Measurements from ENCODE around the gene PLXDC1.
A peak's percentile ranks its signal among the peaks of the same experiment; 100 is the strongest.

PLXDC1 gene

DNA sequence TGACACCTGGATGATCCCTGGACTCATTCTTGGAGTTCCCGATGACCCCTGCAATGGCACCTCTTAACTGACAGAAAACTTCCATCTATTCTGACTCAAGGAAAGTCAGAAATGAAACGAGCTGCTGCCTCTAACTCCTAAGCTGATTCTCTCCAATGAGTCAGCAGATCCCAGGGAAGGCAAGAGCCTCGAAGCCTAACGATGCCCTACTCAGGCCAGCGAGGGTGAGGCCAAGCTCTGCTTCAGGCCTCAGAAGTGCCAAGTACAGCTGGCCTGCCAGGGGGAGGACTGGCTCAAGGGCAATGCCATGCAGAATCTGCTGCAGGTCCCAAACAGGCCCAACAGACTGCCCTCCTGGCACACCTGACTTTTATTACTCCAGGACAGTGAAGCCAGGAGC lies 36.3 kb downstream of the PLXDC1 start:
- TF ChIP-seq, protein P1, sequence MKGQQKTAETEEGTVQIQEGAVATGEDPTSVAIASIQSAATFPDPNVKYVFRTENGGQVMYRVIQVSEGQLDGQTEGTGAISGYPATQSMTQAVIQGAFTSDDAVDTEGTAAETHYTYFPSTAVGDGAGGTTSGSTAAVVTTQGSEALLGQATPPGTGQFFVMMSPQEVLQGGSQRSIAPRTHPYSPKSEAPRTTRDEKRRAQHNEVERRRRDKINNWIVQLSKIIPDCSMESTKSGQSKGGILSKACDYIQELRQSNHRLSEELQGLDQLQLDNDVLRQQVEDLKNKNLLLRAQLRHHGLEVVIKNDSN (IDR thresholded peaks at IDR 0.05): no peak
- no peak for TF ChIP-seq YY1 (IDR thresholded peaks at IDR 0.05; ENCODE audit: low read depth)
- no peak for TF ChIP-seq FOXM1 (IDR thresholded peaks at IDR 0.05; ENCODE audit: borderline replicate concordance, low read depth)
- no peak for TF ChIP-seq CEBPB (IDR thresholded peaks at IDR 0.05)
- TF ChIP-seq EGR1 (IDR thresholded peaks at IDR 0.05): no peak

GRCh38 chr17:39114723-39115122 lies 36.7 kb downstream of the PLXDC1 start:
- TF ChIP-seq CREB1 (IDR thresholded peaks at IDR 0.05; ENCODE audit: low read depth): no peak

DNA sequence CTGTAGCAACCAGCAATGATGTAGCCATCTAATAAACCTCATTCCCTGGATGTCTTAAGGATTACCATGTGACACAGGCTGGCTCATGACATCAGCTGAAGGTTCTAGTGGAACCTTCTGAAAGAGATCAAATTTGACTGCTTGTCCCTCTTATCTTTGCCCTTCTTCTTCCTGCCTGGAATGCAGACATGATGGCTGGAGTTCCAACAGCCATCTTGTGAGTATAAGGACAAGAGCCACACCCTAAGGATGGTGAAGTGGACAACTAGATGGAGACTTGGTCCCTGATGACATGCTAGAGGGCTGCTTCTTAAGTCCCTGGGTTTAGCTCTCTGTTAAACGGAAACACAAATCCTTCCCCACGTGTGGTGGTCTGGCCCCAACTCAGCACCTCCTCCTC lies 37.6 kb downstream of the PLXDC1 start:
- TF ChIP-seq EP300 (IDR thresholded peaks at IDR 0.05; ENCODE audit: borderline replicate concordance) (no peak), TAF1 (IDR thresholded peaks at IDR 0.05; ENCODE audit: low read depth) (no peak), RAD21 (IDR thresholded peaks at IDR 0.05; ENCODE audit: low read depth) (no peak), FOXM1 (IDR thresholded peaks at IDR 0.05; ENCODE audit: borderline replicate concordance, low read depth) (no peak)

DNA sequence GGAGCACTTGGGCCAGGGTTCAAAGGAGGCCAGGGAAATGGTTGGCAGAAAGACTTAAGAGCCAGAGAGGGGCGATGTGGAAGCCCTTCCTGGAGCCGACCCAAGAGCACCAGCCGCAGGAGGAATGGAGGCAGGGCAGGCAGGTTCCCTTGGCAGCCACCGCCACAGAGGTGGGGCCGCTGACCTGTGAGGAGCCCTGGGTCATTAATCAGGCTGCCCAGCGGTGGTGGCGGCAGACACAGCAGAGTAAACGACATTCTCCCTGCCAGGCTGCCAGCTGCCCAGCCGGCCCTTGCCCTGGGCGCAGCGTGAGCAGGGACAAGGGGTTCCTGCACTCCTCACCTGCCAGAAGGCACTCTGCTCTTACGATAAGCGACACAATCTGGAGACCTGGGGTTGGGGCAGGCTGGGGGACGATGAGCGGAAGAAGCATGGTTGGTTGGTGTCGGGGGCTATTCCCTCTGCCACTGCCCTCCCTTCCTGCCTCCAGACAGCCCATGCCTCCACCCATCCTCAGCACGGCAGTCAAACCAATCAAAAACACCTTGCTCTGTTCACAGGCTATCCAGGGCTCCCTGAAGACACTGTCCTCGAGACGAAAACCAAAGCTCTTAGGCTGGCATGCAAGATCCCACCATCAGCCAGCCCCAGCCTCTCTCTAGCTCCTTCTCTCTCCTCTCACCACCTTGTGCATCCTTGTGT lies 40.9 kb downstream of the PLXDC1 start:
- TF ChIP-seq, protein P1 (IDR thresholded peaks at IDR 0.05): no peak
- TF ChIP-seq TAF1 (IDR thresholded peaks at IDR 0.05; ENCODE audit: low read depth) (no peak), REST (IDR thresholded peaks at IDR 0.05; ENCODE audit: low read depth) (no peak), TEAD4 (IDR thresholded peaks at IDR 0.05) (0 out of 2 replicates have a peak, but pooled peaks have one; percentile 3), EGR1 (IDR thresholded peaks at IDR 0.05) (no peak), TCF12 (IDR thresholded peaks at IDR 0.05; ENCODE audit: low read depth) (peak; percentile 51; the same call in 1 of the 2 replicates), NFIC (IDR thresholded peaks at IDR 0.05) (peak; percentile 75), EP300 (IDR thresholded peaks at IDR 0.05; ENCODE audit: borderline replicate concordance) (peak; percentile 37; the same call in 1 of the 2 replicates)
- TF ChIP-seq, protein P2, sequence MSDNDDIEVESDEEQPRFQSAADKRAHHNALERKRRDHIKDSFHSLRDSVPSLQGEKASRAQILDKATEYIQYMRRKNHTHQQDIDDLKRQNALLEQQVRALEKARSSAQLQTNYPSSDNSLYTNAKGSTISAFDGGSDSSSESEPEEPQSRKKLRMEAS (IDR thresholded peaks at IDR 0.05): peak; percentile 62

- TF ChIP-seq TCF12 (IDR thresholded peaks at IDR 0.05; ENCODE audit: low read depth) (no peak), YY1 (IDR thresholded peaks at IDR 0.05; ENCODE audit: low read depth) (no peak), FOXM1 (IDR thresholded peaks at IDR 0.05; ENCODE audit: borderline replicate concordance, low read depth) (no peak), REST (IDR thresholded peaks at IDR 0.05; ENCODE audit: low read depth) (no peak), EP300 (IDR thresholded peaks at IDR 0.05; ENCODE audit: borderline replicate concordance) (no peak), NFIC (IDR thresholded peaks at IDR 0.05) (no peak), CREB1 (IDR thresholded peaks at IDR 0.05; ENCODE audit: low read depth) (no peak), ZBTB7A (IDR thresholded peaks at IDR 0.05; ENCODE audit: low read depth) (no peak), RAD21 (IDR thresholded peaks at IDR 0.05; ENCODE audit: low read depth) (no peak), CEBPB (IDR thresholded peaks at IDR 0.05) (no peak), TAF1 (IDR thresholded peaks at IDR 0.05; ENCODE audit: low read depth) (no peak), EGR1 (IDR thresholded peaks at IDR 0.05) (no peak), TEAD4 (IDR thresholded peaks at IDR 0.05) (no peak)
- TF ChIP-seq, protein P2 (IDR thresholded peaks at IDR 0.05): no peak
- TF ChIP-seq, protein P1 (IDR thresholded peaks at IDR 0.05): no peak
Observed at GRCh38 chr17:39108461-39109375, 42.7 kb downstream of the PLXDC1 start.
